CD4-positive, CD25-positive, alpha-beta regulatory T cell (primary cell): ENCODE data around the gene SRGAP3. TPM values are rescaled to one million over a fixed set of nuclear protein-coding genes. Genes with fewer than 3 reads are reported as not detected.

Source experiments
- ATAC-seq, 2 donors: fragments of 150-1000 bp; cut with Tn5 transposase; one replicate each; pipeline ENCODE4 v1.10.0; 2021; ENCODE audit warnings: low read depth in 2 of 2, moderate number of reproducible peaks in 2 of 2, moderate library complexity in 1 of 2
- DNase-seq, 3 donors: peaks; one replicate each; pipeline versions ENCODE4 v3.0.0 to v3.0.0-alpha.2; 2012 to 2022; ENCODE audit warnings: mixed read lengths in 1 of 3
- H3K27ac ChIP-seq: one replicate; pipeline ENCODE4 v1.7.0; 2013; ENCODE audit warnings: mild to moderate bottlenecking, low read length; ENCODE audit not compliant: insufficient read depth, poor library complexity, severe bottlenecking
- H3K27me3 ChIP-seq: one replicate; pipeline ENCODE4 v1.7.0; 2013; ENCODE audit warnings: low read length; ENCODE audit not compliant: control insufficient read depth, insufficient read depth
- H3K36me3 ChIP-seq: one replicate; pipeline ENCODE4 v1.7.0; 2013; ENCODE audit warnings: mild to moderate bottlenecking, low read length, moderate library complexity; ENCODE audit not compliant: control insufficient read depth, insufficient read depth
- H3K4me1 ChIP-seq: 2 replicates; pipeline ENCODE4 v1.7.0; 2013; ENCODE audit warnings: mild to moderate bottlenecking, low read length; ENCODE audit not compliant: insufficient read depth, control insufficient read depth, poor library complexity, severe bottlenecking
- H3K4me3 ChIP-seq: one replicate; pipeline ENCODE4 v1.7.0; 2013; ENCODE audit warnings: low read depth, mild to moderate bottlenecking, low read length, moderate library complexity
- H3K9me3 ChIP-seq, 2 experiments: 1 replicate in 1 of 2; 2 replicates in 1 of 2; pipeline ENCODE4 v1.7.0; 2013; ENCODE audit warnings: low read length in 2 of 2, mild to moderate bottlenecking in 1 of 2, moderate library complexity in 1 of 2; ENCODE audit not compliant: control insufficient read depth in 2 of 2
- H3K27ac Mint-ChIP-seq, 3 donors: one replicate each; pipeline ENCODE4 v1.8.0; 2020 to 2022; ENCODE audit warnings: mild to moderate bottlenecking in 3 of 3, mixed read lengths in 3 of 3, moderate library complexity in 2 of 3
- H3K27me3 Mint-ChIP-seq: one replicate; pipeline ENCODE4 v1.8.0; 2022; ENCODE audit warnings: mild to moderate bottlenecking, mixed read lengths
- H3K36me3 Mint-ChIP-seq: one replicate; pipeline ENCODE4 v1.8.0; 2020; ENCODE audit warnings: mixed read lengths
- H3K4me1 Mint-ChIP-seq, 4 donors: one replicate each; pipeline ENCODE4 v1.8.0; 2020 to 2022; ENCODE audit warnings: mixed read lengths in 4 of 4, mild to moderate bottlenecking in 1 of 4
- H3K4me3 Mint-ChIP-seq, 4 donors: one replicate each; pipeline ENCODE4 v1.8.0; 2020 to 2022; ENCODE audit warnings: mild to moderate bottlenecking in 4 of 4, mixed read lengths in 4 of 4, moderate library complexity in 3 of 4
- H3K9me3 Mint-ChIP-seq, 7 donors: one replicate each; pipeline ENCODE4 v1.8.0; 2020 to 2022; ENCODE audit warnings: mixed read lengths in 7 of 7, mild to moderate bottlenecking in 3 of 7, moderate library complexity in 2 of 7
- polyA plus RNA-seq, 4 donors: library from polyadenylated mRNA; unstranded; fragments of 300-500 nt; fragmentation: Illumina TruSeq; gene quantifications; one replicate each; pipeline ENCODE4 v1.2.3, GENCODE V29; 2021
- total RNA-seq: library from RNA; stranded (reverse); gene quantifications from one replicate; pipeline ENCODE4 v1.2.3, GENCODE V29; 2022

SRGAP3 gene
- total and polyA plus RNA-seq, 5 donors from 2014 or later, result 1.8 to 8.1 (median 2.8) TPM

DNA sequence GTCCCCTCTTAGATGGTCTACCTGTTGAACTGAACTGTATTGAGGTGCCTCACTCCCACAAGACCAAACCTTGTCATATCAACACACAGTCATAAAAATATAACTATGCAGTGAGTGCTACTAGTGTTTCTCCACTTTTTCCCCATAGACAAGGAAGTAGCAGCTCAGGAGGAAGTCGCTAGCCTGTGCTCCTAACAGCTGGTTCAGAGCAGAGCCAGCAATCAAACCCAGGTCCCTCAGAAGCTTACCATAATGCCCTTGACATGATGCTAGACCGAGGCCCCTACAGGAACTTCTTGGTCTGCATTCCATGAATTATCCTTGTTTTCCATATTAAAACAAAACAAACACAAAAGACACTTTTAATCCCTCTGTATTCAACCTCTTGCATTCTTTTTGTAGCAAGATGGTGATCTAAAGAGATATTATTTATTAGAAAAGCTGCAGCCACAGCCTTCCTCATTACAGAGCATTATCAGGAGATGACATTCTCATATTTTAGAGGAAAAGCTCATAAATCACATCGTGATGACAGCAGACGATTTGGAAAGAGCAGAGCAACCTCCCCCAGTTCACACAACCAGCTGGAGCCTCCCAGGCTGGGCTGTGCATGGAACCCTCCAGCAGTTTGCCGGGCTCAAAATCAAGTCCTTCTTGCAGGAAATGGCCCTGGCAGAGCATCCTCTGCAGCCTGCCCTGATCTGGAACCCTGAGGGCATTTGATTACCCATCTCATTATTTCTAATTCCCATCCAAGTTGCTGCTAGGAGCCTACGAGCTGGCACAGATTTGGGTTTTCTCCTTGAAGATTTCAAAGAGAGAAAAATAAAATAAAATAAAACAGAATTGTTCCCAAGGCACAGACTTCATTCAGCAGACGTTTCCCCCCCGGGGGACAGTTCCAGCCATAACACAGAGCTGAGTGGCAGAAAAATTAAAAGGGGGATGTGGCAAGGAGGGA lies 118.8 kb downstream of the SRGAP3 start:
- no peaks in the 10 kb centered on the region for H3K36me3 Mint-ChIP-seq
- H3K4me3 Mint-ChIP-seq, result no peak overlapping the region
- no peaks in the 10 kb centered on the region for H3K4me1 ChIP-seq
- H3K27me3 Mint-ChIP-seq, result no peaks in the 10 kb centered on the region
- peak overlapping the region in 2 of 3 donors; percentile 6 to 54 for H3K27ac Mint-ChIP-seq
- no peaks in the 10 kb centered on the region for H3K36me3 ChIP-seq
- H3K9me3 ChIP-seq, result no peaks in the 10 kb centered on the region
- ATAC-seq (no peak), DNase-seq (no peak)
- H3K4me1 Mint-ChIP-seq, result peaks cover 0 to 18% (median 2%) of the 10 kb centered on the region in 4 donors
- H3K27ac ChIP-seq, result no peak overlapping the region
- no peaks in the 10 kb centered on the region for H3K27me3 ChIP-seq
- H3K4me3 ChIP-seq, result no peak overlapping the region
- H3K9me3 Mint-ChIP-seq, result peaks cover 0 to 6% (median 0%) of the 10 kb centered on the region in 7 donors

GRCh38 chr3:9129365-9129764 lies 120.1 kb downstream of the SRGAP3 start:
- Mint-ChIP-seq H3K27ac (no peak overlapping the region), H3K4me3 (no peak overlapping the region), H3K36me3 (no peaks in the 10 kb centered on the region), H3K9me3 (peaks cover 0 to 6% (median 0%) of the 10 kb centered on the region in 7 donors), H3K27me3 (no peaks in the 10 kb centered on the region), H3K4me1 (peaks cover 0 to 18% (median under 1%) of the 10 kb centered on the region in 4 donors)
- no peaks in the 10 kb centered on the region for H3K4me1 ChIP-seq
- DNase-seq, result no peak
- H3K9me3 ChIP-seq, result no peaks in the 10 kb centered on the region
- H3K4me3 ChIP-seq, result no peak overlapping the region
- no peaks in the 10 kb centered on the region for H3K27me3 ChIP-seq
- no peak overlapping the region for H3K27ac ChIP-seq
- no peak for ATAC-seq
- no peaks in the 10 kb centered on the region for H3K36me3 ChIP-seq

DNA sequence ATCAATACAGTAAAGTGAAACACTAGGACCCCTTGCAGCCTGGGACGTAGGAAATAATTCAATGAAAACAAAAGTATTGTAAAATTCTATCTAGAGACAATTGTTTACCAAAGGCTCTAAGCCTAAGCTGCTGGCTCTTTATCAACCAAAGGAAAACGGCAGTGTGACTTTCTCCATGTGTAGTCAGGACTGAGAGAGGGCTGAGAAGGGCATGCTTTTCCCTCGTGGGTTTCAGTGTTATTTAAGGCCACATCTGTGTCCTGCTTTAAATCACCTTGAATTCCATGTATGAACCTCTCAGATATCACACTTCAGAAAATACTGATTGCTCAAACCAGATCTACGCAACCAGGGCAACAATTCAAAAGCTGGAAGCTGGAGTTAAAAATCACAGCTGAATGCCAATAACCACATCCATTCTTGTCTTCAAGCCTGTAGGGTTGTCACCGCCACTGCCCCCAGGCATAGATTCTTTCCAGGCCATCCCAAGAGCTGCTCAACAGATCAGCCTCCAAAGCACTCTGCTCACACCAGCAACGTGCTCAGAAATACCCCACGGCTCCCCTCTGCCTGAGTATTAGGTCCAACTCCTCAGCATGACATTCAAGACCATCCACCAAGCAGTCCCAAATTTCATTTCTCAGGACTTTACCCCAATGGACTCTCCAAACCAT lies 124.0 kb downstream of the SRGAP3 start:
- peaks cover 4% of the 10 kb centered on the region for H3K36me3 ChIP-seq
- H3K27me3 ChIP-seq, result no peaks in the 10 kb centered on the region
- Mint-ChIP-seq H3K4me3 (peak overlapping the region in 1 of 4 donors; percentile 29), H3K27ac (peak overlapping the region in 1 of 3 donors; percentile 41), H3K4me1 (peaks cover 0 to 10% (median 2%) of the 10 kb centered on the region in 4 donors), H3K36me3 (peaks cover 11% of the 10 kb centered on the region), H3K9me3 (peaks cover 0 to 3% (median 0%) of the 10 kb centered on the region in 7 donors), H3K27me3 (no peaks in the 10 kb centered on the region)
- H3K9me3 ChIP-seq, result no peaks in the 10 kb centered on the region
- no peaks in the 10 kb centered on the region for H3K4me1 ChIP-seq
- no peak overlapping the region for H3K4me3 ChIP-seq
- DNase-seq (no peak), ATAC-seq (no peak)
- H3K27ac ChIP-seq, result no peak overlapping the region

DNA sequence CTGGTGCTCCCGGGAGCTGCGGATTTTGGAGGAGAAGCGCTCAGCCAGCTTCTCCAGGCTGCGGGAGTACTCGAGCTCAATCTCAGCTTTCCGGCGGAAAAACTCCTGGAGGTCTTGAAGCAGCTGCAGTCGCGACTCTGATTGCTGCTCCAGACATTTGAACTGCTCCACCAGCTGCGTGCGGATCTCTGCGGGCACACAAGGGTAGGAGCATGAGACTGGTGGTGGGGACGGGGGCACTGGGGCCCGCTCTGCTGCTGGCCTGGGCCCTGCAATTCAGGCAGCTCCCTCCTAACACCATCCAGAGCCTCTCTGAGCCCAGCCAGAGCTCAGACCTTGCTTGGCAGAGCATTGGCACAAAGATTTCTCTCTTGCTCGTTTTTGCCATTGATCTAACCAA lies 124.7 kb downstream of the SRGAP3 start:
- Histone ChIP-seq H3K9me3 (no peaks in the 10 kb centered on the region), H3K36me3 (peaks cover 4% of the 10 kb centered on the region), H3K27me3 (no peaks in the 10 kb centered on the region), H3K27ac (no peak overlapping the region), H3K4me1 (no peaks in the 10 kb centered on the region), H3K4me3 (no peak overlapping the region)
- ATAC-seq (no peak), DNase-seq (no peak)
- Mint-ChIP-seq H3K9me3 (no peaks in the 10 kb centered on the region), H3K27ac (no peak overlapping the region), H3K4me3 (no peak overlapping the region), H3K36me3 (peaks cover 11% of the 10 kb centered on the region), H3K27me3 (no peaks in the 10 kb centered on the region), H3K4me1 (peaks cover 0 to 5% (median under 1%) of the 10 kb centered on the region in 4 donors)

DNA sequence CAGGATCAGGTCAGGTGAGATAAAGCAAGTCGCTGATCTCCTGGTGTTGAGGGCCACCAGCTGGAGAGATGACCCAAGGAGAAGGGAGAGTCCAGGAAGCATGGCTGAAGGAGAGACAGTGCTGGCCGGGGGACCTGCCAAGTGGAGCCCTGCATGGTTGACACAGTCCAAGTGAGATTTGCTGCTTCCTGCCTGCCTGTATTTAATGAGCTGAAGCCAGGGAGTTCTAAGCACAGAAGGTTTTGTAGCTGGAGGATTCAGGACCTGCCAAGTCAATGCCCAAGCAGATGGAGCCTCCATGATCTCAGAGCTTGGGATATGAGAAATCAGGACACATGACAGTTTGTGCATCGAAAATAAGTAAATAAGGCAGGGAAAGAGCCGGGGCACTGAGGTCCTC lies 125.6 kb downstream of the SRGAP3 start:
- Mint-ChIP-seq H3K27ac (no peak overlapping the region), H3K9me3 (no peaks in the 10 kb centered on the region), H3K27me3 (no peaks in the 10 kb centered on the region), H3K36me3 (peaks cover 18% of the 10 kb centered on the region), H3K4me1 (peaks cover 0 to 5% (median under 1%) of the 10 kb centered on the region in 4 donors), H3K4me3 (no peak overlapping the region)
- H3K9me3 ChIP-seq, result no peaks in the 10 kb centered on the region
- H3K4me1 ChIP-seq, result no peaks in the 10 kb centered on the region
- H3K4me3 ChIP-seq, result no peak overlapping the region
- no peak overlapping the region for H3K27ac ChIP-seq
- DNase-seq, result no peak
- ATAC-seq, result no peak
- H3K27me3 ChIP-seq, result no peaks in the 10 kb centered on the region
- H3K36me3 ChIP-seq, result peaks cover 4% of the 10 kb centered on the region

DNA sequence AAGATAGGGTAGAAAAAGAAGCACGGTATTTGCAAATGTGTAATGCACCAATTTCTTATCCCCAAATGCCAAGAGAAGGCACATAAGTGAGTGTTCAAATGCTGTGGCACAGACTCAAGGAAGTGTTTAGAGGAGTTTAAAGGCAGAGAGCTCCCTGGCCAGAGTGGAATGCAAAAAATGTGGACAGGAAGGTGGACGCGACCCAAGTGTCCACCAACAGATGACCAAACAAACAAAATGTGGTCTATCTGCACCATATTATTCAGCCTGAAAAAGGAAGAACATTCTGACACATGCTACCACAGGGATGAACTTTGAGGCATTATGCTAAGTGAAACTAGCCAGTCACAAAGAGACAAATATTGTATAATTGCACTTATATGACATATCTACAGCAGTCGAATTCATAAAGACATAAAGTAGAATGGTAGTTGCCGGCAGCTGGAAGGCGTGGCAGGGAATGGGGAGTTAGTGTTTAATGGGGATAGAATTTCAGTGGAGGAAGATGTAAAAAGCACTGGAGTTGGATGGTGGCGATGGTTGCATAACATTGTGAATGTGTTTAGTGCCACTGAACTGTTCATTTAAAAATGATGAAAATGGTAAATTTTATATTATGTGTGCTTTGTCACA lies 126.6 kb downstream of the SRGAP3 start:
- Histone ChIP-seq H3K27ac (no peak overlapping the region), H3K4me1 (no peaks in the 10 kb centered on the region), H3K9me3 (no peaks in the 10 kb centered on the region), H3K27me3 (no peaks in the 10 kb centered on the region), H3K4me3 (no peak overlapping the region), H3K36me3 (peaks cover 4% of the 10 kb centered on the region)
- ATAC-seq (no peak), DNase-seq (no peak)
- Mint-ChIP-seq H3K36me3 (peaks cover 18% of the 10 kb centered on the region), H3K27me3 (no peaks in the 10 kb centered on the region), H3K4me3 (no peak overlapping the region), H3K27ac (no peak overlapping the region), H3K9me3 (no peaks in the 10 kb centered on the region), H3K4me1 (peaks cover 0 to 2% (median 0%) of the 10 kb centered on the region in 4 donors)

GRCh38 chr3:9121366-9122001 lies 128.0 kb downstream of the SRGAP3 start:
- Histone ChIP-seq H3K36me3 (peaks cover 4% of the 10 kb centered on the region), H3K4me1 (no peaks in the 10 kb centered on the region), H3K27ac (no peak overlapping the region), H3K4me3 (no peak overlapping the region), H3K9me3 (no peaks in the 10 kb centered on the region), H3K27me3 (no peaks in the 10 kb centered on the region)
- Mint-ChIP-seq H3K4me1 (peaks cover 0 to 2% (median 0%) of the 10 kb centered on the region in 4 donors), H3K27ac (no peak overlapping the region), H3K9me3 (no peaks in the 10 kb centered on the region), H3K27me3 (no peaks in the 10 kb centered on the region), H3K4me3 (no peak overlapping the region), H3K36me3 (peaks cover 18% of the 10 kb centered on the region)
- DNase-seq (no peak), ATAC-seq (no peak)
